ENCODE data around the gene CYP26B1. TPM values are rescaled to one million over a fixed set of nuclear protein-coding genes. Genes with fewer than 3 reads are reported as not detected.

CYP26B1 gene
- total and polyA plus RNA-seq, 2 donors (not counting 3 experiments of a cell fraction or from before 2014, with no cell fraction given) = 0.30 to 1.1 TPM

GRCh38 chr2:72136331-72136730, 11.3 kb downstream of the CYP26B1 start:
- Histone ChIP-seq H3K79me2 (ENCODE audit: control insufficient read depth, insufficient read depth, low read length) (no peaks in the 10 kb centered on the region), H3K27me3 (ENCODE audit: control insufficient read depth in 2 of 2, insufficient read depth in 2 of 2, low read length in 2 of 2) (no peaks in the 10 kb centered on the region), H4K20me1 (replicated peaks; ENCODE audit: control insufficient read depth, extremely low read depth, insufficient read depth, low read length) (no peaks in the 10 kb centered on the region), H3K27ac (ENCODE audit: insufficient read depth, low read depth, low read length) (no peak overlapping the region), H2AFZ (ENCODE audit: low read depth, low read length) (no peak overlapping the region), H3K36me3 (ENCODE audit: control insufficient read depth in 2 of 2, extremely low read depth in 1 of 2, insufficient read depth in 2 of 2, low read length in 2 of 2) (no peaks in the 10 kb centered on the region), H3K9me1 (replicated peaks; ENCODE audit: control insufficient read depth, extremely low read depth, insufficient read depth, low read length) (no peaks in the 10 kb centered on the region), H3K9me3 (replicated peaks; ENCODE audit: control insufficient read depth, insufficient read depth, low read length) (no peaks in the 10 kb centered on the region), H3K4me3 (replicated peaks in 1 of 3; ENCODE audit: insufficient read depth in 1 of 3, low read depth in 1 of 3, low read length in 3 of 3) (no peak overlapping the region), H3K4me2 (ENCODE audit: insufficient read depth, low read length) (no peak overlapping the region), H3K4me1 (ENCODE audit: control insufficient read depth, extremely low read depth, insufficient read depth, low read length) (no peaks in the 10 kb centered on the region), H3K9ac (replicated peaks; ENCODE audit: extremely low read depth, insufficient read depth, low read length) (no peak overlapping the region)
- dilution Hi-C loops (cut with MboI; ENCODE audit: extremely low pct_ligation_motif_present, low sequenced_read_pairs) = no loop called here
- FAIRE-seq = no peak
- BruUV-seq (replicated peaks) = no TSS peak
- no peak for DNase-seq (ENCODE audit: low read depth, low spot score)
- TF ChIP-seq JUN (IDR thresholded peaks at IDR 0.05; ENCODE audit: borderline replicate concordance, insufficient read depth, insufficient read length, low read depth) = no peak
- TF ChIP-seq EZH2 (IDR thresholded peaks at IDR 0.05; ENCODE audit: borderline replicate concordance, low read depth, low read length, severe bottlenecking) = no peak
- no peak for TF ChIP-seq MAX (IDR thresholded peaks at IDR 0.05; ENCODE audit: insufficient read depth, insufficient read length)
- no peak for TF ChIP-seq CTCF (IDR thresholded peaks at IDR 0.05; ENCODE audit: extremely low read depth in 1 of 2, insufficient read depth in 1 of 2, low read depth in 1 of 2, low read length in 2 of 2)
- no peak for TF ChIP-seq GATA2 (IDR thresholded peaks at IDR 0.05; ENCODE audit: insufficient read depth, insufficient read length, low read depth, low read length)
- no peak for TF ChIP-seq FOS (IDR thresholded peaks at IDR 0.05; ENCODE audit: borderline replicate concordance, insufficient read depth, low read length)
- no peak for TF ChIP-seq POLR2AphosphoS5 (IDR thresholded peaks at IDR 0.05; ENCODE audit: insufficient read depth, low read depth, low read length)
- TF ChIP-seq POLR2A (IDR thresholded peaks at IDR 0.05; ENCODE audit: low read depth, low read length) = no peak
- intact Hi-C loops (cut with micrococcal nuclease) = no loop called here
- CTCF ChIA-PET = interaction anchor here (1.4 to 2.1 kb wide), 2 partner anchors 7 to 212 kb away, joined by 5 to 10 read pairs; no protein-coding TSS in a partner anchor
- POLR2A ChIA-PET = no interaction called here
